SK-N-DZ (cell line): Measurements from ENCODE around the gene STK38L.
"Not testable (repeated sequence)": the region's sequence is repeated elsewhere in the genome, so short reads cannot be mapped to it uniquely, and the experiment has no call there.

Experiments
- DNase-seq: peaks from one replicate; pipeline ENCODE4 v3.0.0-alpha.2; 2015; ENCODE audit warnings: low spot score

STK38L gene

GRCh38 chr12:27226407-27226929 lies 17.6 kb upstream of the STK38L start:
- no peak for DNase-seq

- no peak for DNase-seq
These were observed 14.7 kb upstream of the STK38L start for GRCh38 chr12:27229367-27229766.

GRCh38 chr12:27231374-27231773 lies 12.7 kb upstream of the STK38L start:
- not testable (repeated sequence) for DNase-seq

GRCh38 chr12:27233814-27234213 lies 10.3 kb upstream of the STK38L start:
- DNase-seq = no peak

- DNase-seq = no peak
These were observed 7.6 kb upstream of the STK38L start for GRCh38 chr12:27236498-27236897.

- DNase-seq = peak; percentile 36
These were observed 6.0 kb upstream of the STK38L start for GRCh38 chr12:27237790-27238771.

GRCh38 chr12:27243006-27243405 lies 1.1 kb upstream of the STK38L start:
- DNase-seq = no peak

GRCh38 chr12:27244689-27245488 lies 803 bp downstream of the STK38L start:
- no peak for DNase-seq

GRCh38 chr12:27246141-27246540 lies 2.1 kb downstream of the STK38L start:
- no peak for DNase-seq

GRCh38 chr12:27246774-27247173 lies 2.7 kb downstream of the STK38L start:
- no peak for DNase-seq

- no peak for DNase-seq
These were observed 8.8 kb downstream of the STK38L start for GRCh38 chr12:27252934-27253333.

- no peak for DNase-seq
These were observed 9.3 kb downstream of the STK38L start for GRCh38 chr12:27253347-27253746.

- DNase-seq = no peak
These were observed 11.7 kb downstream of the STK38L start for GRCh38 chr12:27255806-27256205.

GRCh38 chr12:27257104-27257843 lies 13.2 kb downstream of the STK38L start:
- DNase-seq = no peak

- DNase-seq = no peak
These were observed 16.7 kb downstream of the STK38L start for GRCh38 chr12:27260746-27261145.

- no peak for DNase-seq
These were observed 17.8 kb downstream of the STK38L start for GRCh38 chr12:27261866-27262265.

- no peak for DNase-seq
These were observed 26.1 kb downstream of the STK38L start for GRCh38 chr12:27270148-27270547.

GRCh38 chr12:27271206-27271605 lies 27.1 kb downstream of the STK38L start:
- no peak for DNase-seq

- peak; percentile 49 for DNase-seq
These were observed 28.4 kb downstream of the STK38L start for GRCh38 chr12:27272373-27273028.

- no peak for DNase-seq
These were observed 29.0 kb downstream of the STK38L start for GRCh38 chr12:27273114-27273513.

- no peak for DNase-seq
These were observed 30.6 kb downstream of the STK38L start for GRCh38 chr12:27274706-27275105.
